ENCODE measurements around the gene BAIAP3. TPM values are rescaled to one million over a fixed set of nuclear protein-coding genes. Genes with fewer than 3 reads are reported as not detected.

The BAIAP3 gene
- total RNA-seq, 1 donor from 2014 or later, result 4.2 TPM

GRCh38 chr16:1363501-1364041 is 30.1 kb downstream of the BAIAP3 start:
- H3K4me1 ChIP-seq, result no peaks in the 10 kb centered on the region
- H3K36me3 ChIP-seq, result peaks cover 0 to 58% of the 10 kb centered on the region in 2 donors
- H3K4me3 ChIP-seq, result no peak overlapping the region
- no peaks in the 10 kb centered on the region for H3K9me3 ChIP-seq
- no peak for DNase-seq (ENCODE audit: extremely low spot score in 2 of 2)
- H3K27ac ChIP-seq, result no peak overlapping the region
- intact Hi-C loops (cut with DNase I), result loop anchor here (10.0 kb wide), 1 partner anchor 51 kb away; the partner anchor contains the start of gene UNKL
- TF ChIP-seq, protein P1, sequence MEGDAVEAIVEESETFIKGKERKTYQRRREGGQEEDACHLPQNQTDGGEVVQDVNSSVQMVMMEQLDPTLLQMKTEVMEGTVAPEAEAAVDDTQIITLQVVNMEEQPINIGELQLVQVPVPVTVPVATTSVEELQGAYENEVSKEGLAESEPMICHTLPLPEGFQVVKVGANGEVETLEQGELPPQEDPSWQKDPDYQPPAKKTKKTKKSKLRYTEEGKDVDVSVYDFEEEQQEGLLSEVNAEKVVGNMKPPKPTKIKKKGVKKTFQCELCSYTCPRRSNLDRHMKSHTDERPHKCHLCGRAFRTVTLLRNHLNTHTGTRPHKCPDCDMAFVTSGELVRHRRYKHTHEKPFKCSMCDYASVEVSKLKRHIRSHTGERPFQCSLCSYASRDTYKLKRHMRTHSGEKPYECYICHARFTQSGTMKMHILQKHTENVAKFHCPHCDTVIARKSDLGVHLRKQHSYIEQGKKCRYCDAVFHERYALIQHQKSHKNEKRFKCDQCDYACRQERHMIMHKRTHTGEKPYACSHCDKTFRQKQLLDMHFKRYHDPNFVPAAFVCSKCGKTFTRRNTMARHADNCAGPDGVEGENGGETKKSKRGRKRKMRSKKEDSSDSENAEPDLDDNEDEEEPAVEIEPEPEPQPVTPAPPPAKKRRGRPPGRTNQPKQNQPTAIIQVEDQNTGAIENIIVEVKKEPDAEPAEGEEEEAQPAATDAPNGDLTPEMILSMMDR (IDR thresholded peaks at IDR 0.05), result peak in 2 of 3 experiments; percentile 31 to 50
- no peak for TF ChIP-seq POLR2A (IDR thresholded peaks at IDR 0.05)
- no peaks in the 10 kb centered on the region for H3K27me3 ChIP-seq

GRCh38 chr16:1364510-1364909 is 31.1 kb downstream of the BAIAP3 start:
- TF ChIP-seq, protein P1 (IDR thresholded peaks at IDR 0.05), result no peak
- TF ChIP-seq POLR2A (IDR thresholded peaks at IDR 0.05) (no peak), POLR2AphosphoS5 (IDR thresholded peaks at IDR 0.05; ENCODE audit: insufficient read depth in 1 of 2, low read depth in 1 of 2) (no peak)
- DNase-seq (ENCODE audit: extremely low spot score in 2 of 2), result no peak
- intact Hi-C loops (cut with DNase I), result loop anchor here (10.0 kb wide), 1 partner anchor 50 kb away; the partner anchor contains the start of gene UNKL
- H3K27ac ChIP-seq, result no peak overlapping the region
- no peak overlapping the region for H3K4me3 ChIP-seq
- no peaks in the 10 kb centered on the region for H3K27me3 ChIP-seq
- H3K9me3 ChIP-seq, result no peaks in the 10 kb centered on the region
- H3K36me3 ChIP-seq, result peaks cover 0 to 62% of the 10 kb centered on the region in 2 donors
- H3K4me1 ChIP-seq, result no peaks in the 10 kb centered on the region

DNA sequence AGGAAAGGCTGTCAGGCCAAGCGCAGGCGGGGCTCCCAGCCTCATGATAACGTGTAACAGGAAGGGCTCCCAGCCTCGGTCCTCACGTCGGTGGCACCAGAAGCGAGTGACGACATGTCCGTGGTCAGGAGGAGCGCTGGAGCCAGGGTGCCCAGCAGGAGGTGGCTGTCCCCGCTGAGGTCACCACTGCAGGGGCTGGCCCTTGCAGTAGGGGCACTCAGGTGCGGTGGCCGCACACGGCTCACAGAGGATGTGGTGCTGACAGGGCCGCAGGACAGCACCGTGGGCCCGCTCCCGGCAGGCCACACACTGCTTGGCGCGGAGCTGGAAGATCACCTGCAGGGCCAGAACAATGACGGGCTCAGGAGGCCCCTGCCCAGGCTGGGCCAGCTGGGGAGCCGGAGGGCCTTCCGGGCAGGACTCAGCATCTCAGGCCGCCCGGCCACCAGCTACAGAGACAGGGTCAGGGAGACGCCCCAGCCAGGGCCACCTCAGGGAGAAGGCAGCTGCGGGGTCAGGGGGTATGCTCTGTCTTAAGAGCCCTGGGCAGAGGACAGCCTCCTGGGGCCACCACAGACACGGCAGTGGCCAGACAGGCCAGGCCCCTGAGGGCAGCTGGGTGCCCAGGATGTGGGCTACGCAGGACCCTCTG is 32.7 kb downstream of the BAIAP3 start:
- Histone ChIP-seq H3K4me1 (no peaks in the 10 kb centered on the region), H3K9me3 (no peaks in the 10 kb centered on the region), H3K4me3 (no peak overlapping the region), H3K36me3 (peaks cover 0 to 66% of the 10 kb centered on the region in 2 donors), H3K27me3 (no peaks in the 10 kb centered on the region), H3K27ac (no peak overlapping the region)
- TF ChIP-seq POLR2AphosphoS5 (IDR thresholded peaks at IDR 0.05; ENCODE audit: insufficient read depth in 1 of 2, low read depth in 1 of 2) (no peak), POLR2A (IDR thresholded peaks at IDR 0.05) (no peak)
- TF ChIP-seq, protein P1 (IDR thresholded peaks at IDR 0.05), result no peak
- intact Hi-C loops (cut with DNase I), result loop anchor here (10.0 kb wide), 1 partner anchor 49 kb away; the partner anchor contains the start of gene UNKL
- DNase-seq (ENCODE audit: extremely low spot score in 2 of 2), result no peak

- H3K4me3 ChIP-seq, result no peak overlapping the region
- H3K36me3 ChIP-seq, result peaks cover 0 to 61% of the 10 kb centered on the region in 2 donors
- TF ChIP-seq POLR2A (IDR thresholded peaks at IDR 0.05) (no peak), POLR2AphosphoS5 (IDR thresholded peaks at IDR 0.05; ENCODE audit: insufficient read depth in 1 of 2, low read depth in 1 of 2) (no peak)
- TF ChIP-seq, protein P1 (IDR thresholded peaks at IDR 0.05), result no peak
Measured at GRCh38 chr16:1366712-1367299, 33.4 kb downstream of the BAIAP3 start.

More at GRCh38 chr16:1366712-1367299, 33.4 kb downstream of the BAIAP3 start:
- H3K9me3 ChIP-seq, result no peaks in the 10 kb centered on the region
- no peaks in the 10 kb centered on the region for H3K27me3 ChIP-seq
- no peak for DNase-seq (ENCODE audit: extremely low spot score in 2 of 2)
- intact Hi-C loops (cut with DNase I), result loop anchor here (10.0 kb wide), 1 partner anchor 48 kb away; the partner anchor contains the start of gene UNKL
- no peaks in the 10 kb centered on the region for H3K4me1 ChIP-seq
- H3K27ac ChIP-seq, result no peak overlapping the region
